Loucy (cell line): ENCODE results near the gene ABCA7.

Experiments
- EZH2phosphoT487 ChIP-seq: fragments of 200-600 bp; IDR thresholded peaks from 2 replicates; pipeline ENCODE4 v1.6.1; 2018; ENCODE audit warnings: antibody characterized with exemption, mild to moderate bottlenecking, moderate library complexity, borderline replicate concordance
- TF ChIP-seq, protein P1 (sequence below): fragments of 200-600 bp; sonication (generic); conservative IDR thresholded peaks from 2 replicates; pipeline ENCODE4 v1.5.1; 2014; ENCODE audit warnings: mild to moderate bottlenecking, antibody characterized with exemption, low read length

DNA sequence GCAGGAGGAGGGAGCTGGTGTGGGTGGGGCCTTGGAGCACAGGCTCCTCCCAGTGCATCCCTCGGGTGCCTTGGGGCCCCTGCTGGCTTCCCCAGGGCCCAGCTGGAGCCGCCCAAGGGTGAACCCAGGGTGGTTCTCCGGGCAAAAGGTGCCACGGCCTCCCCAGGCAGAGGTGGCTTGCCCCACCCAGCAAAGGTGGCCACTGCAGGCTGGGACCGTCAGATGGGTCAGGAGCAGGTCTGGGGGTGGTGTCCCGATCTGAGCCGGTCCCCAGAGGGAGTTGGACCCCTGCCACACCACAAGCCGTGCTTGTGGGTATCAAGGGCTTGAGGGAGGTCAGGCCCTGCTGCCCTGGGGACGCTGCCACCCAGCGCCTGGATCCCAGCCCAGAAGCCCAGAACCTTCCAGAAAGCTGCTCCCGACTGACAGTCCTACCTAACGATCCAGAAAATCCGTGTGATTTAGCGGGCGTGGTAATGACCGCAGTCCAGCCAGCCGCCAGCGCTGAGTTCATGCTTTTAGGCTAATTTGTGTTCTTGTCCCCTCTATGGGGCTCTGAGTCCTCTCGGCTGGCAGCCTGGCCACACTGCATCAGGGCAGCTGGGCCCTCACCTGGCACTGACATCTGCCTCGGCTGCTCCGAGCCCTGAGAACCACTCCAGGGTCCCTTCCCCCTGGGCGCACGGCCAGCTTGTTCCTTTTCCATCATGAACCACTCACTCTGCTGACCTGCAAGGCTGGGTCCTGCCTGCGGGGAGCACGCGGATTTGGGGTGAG lies 44.7 kb upstream of the ABCA7 start:
- TF ChIP-seq, protein P1, sequence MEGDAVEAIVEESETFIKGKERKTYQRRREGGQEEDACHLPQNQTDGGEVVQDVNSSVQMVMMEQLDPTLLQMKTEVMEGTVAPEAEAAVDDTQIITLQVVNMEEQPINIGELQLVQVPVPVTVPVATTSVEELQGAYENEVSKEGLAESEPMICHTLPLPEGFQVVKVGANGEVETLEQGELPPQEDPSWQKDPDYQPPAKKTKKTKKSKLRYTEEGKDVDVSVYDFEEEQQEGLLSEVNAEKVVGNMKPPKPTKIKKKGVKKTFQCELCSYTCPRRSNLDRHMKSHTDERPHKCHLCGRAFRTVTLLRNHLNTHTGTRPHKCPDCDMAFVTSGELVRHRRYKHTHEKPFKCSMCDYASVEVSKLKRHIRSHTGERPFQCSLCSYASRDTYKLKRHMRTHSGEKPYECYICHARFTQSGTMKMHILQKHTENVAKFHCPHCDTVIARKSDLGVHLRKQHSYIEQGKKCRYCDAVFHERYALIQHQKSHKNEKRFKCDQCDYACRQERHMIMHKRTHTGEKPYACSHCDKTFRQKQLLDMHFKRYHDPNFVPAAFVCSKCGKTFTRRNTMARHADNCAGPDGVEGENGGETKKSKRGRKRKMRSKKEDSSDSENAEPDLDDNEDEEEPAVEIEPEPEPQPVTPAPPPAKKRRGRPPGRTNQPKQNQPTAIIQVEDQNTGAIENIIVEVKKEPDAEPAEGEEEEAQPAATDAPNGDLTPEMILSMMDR, result no peak
- no peak for TF ChIP-seq EZH2phosphoT487
